Mucosa of descending colon (tissue), 3 donors: ENCODE results near the gene KCNAB2. TPM values are rescaled to one million over a fixed set of nuclear protein-coding genes. Genes with fewer than 3 reads are reported as not detected.

ENCODE experiments used
- ATAC-seq: fragments of 200-7000 bp; cut with Tn5 transposase; one replicate; pipeline ENCODE4 v1.9.1; 2020; ENCODE audit warnings: mild to moderate bottlenecking, moderate library complexity
- DNase-seq, 3 donors: peaks; one replicate each; pipeline ENCODE4 v3.0.0-alpha.2; 2020
- H3K36me3 ChIP-seq: fragments of 200-600 bp; one replicate; pipeline ENCODE4 v1.8.0; 2021; ENCODE audit warnings: low read depth, mild to moderate bottlenecking
- H3K4me1 ChIP-seq: fragments of 200-600 bp; one replicate; pipeline ENCODE4 v1.8.0; 2021; ENCODE audit warnings: low read depth, mild to moderate bottlenecking
- H3K4me3 ChIP-seq: fragments of 200-600 bp; one replicate; pipeline ENCODE4 v1.8.0; 2021; ENCODE audit warnings: mild to moderate bottlenecking
- H3K9me3 ChIP-seq: fragments of 200-600 bp; one replicate; pipeline ENCODE4 v1.8.0; 2021; ENCODE audit warnings: mild to moderate bottlenecking
- CTCF ChIP-seq: fragments of 200-600 bp; IDR thresholded peaks from one replicate; pipeline ENCODE4 v1.8.0; 2022; ENCODE audit warnings: antibody characterized with exemption, mild to moderate bottlenecking
- intact Hi-C, 2 donors: fragments of 100-400 bp; cut with DNase I in 1 of 2; cut with micrococcal nuclease in 1 of 2; formaldehyde crosslinking; loops; one replicate each; pipeline versions ENCODE4 v1.11.0 to v1.11.1; 2022; cut with DNase I, micrococcal nuclease
- total RNA-seq, 3 donors: library from RNA; stranded (reverse); fragmentation: NEBNext Ultra II Directional in 2 of 3; extraction: Animal tissue kit (Norgen Biotek cat#: 25700) in 2 of 3; gene quantifications; one replicate each; pipeline versions ENCODE4 v1.2.1 to v1.2.4, GENCODE V29; 2021 to 2023
- donor health status: DM: no; HTN: no; CAD: no; lungs with moderate emphysema.
- donor health status: DM: no; HTN: no; CAD: no.
- donor health status: DM: no; HTN: yes; CAD: no.

KCNAB2 gene
- total RNA-seq, 3 donors from 2014 or later: 6.9 to 15.7 (median 11.8) TPM

GRCh38 chr1:6142734-6143133 lies 97.0 kb downstream of the KCNAB2 start:
- no peaks in the 10 kb centered on the region for H3K9me3 ChIP-seq
- H3K4me3 ChIP-seq: no peak overlapping the region
- ATAC-seq (no peak), DNase-seq (no peak)
- no peak for TF ChIP-seq CTCF
- no peaks in the 10 kb centered on the region for H3K4me1 ChIP-seq
- no peaks in the 10 kb centered on the region for H3K36me3 ChIP-seq
- intact Hi-C loops: no loop called here

GRCh38 chr1:6143395-6143794 lies 97.7 kb downstream of the KCNAB2 start:
- no peak overlapping the region for H3K4me3 ChIP-seq
- ATAC-seq (no peak), DNase-seq (no peak)
- TF ChIP-seq CTCF: no peak
- intact Hi-C loops: no loop called here
- no peaks in the 10 kb centered on the region for H3K36me3 ChIP-seq
- H3K9me3 ChIP-seq: no peaks in the 10 kb centered on the region
- H3K4me1 ChIP-seq: no peaks in the 10 kb centered on the region

DNA sequence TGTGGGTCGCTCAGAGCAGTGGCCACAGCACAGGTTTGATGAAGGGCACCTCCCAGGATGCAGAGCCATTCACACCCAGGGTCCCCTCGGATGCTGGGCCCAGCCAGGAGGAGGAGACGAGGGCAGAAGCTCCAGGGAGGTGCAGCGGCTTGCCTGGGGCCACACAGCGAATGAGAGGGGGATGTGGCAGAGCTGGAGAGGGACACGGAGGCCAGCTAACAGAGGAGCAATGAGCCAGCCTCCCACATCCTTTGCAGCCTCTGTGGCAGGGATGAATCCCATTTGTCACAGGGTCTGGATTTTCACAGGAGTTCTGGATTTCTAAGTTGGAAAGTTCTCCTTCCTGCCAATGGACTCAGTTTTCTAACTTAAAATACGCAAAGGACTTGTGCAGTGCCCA lies 98.5 kb downstream of the KCNAB2 start:
- H3K36me3 ChIP-seq: no peaks in the 10 kb centered on the region
- DNase-seq (no peak), ATAC-seq (no peak)
- H3K4me3 ChIP-seq: no peak overlapping the region
- no peak for TF ChIP-seq CTCF
- intact Hi-C loops: no loop called here
- H3K4me1 ChIP-seq: peaks cover 3% of the 10 kb centered on the region
- no peaks in the 10 kb centered on the region for H3K9me3 ChIP-seq

- TF ChIP-seq CTCF: no peak
- peaks cover 3% of the 10 kb centered on the region for H3K4me1 ChIP-seq
- H3K9me3 ChIP-seq: no peaks in the 10 kb centered on the region
- intact Hi-C loops: no loop called here
- no peak overlapping the region for H3K4me3 ChIP-seq
- no peak for DNase-seq
- ATAC-seq: no peak
- no peaks in the 10 kb centered on the region for H3K36me3 ChIP-seq
Measured at GRCh38 chr1:6144647-6145395, 99.1 kb downstream of the KCNAB2 start.

- no peak for DNase-seq
- H3K9me3 ChIP-seq: no peaks in the 10 kb centered on the region
- H3K4me3 ChIP-seq: no peak overlapping the region
- ATAC-seq: no peak
- intact Hi-C loops: no loop called here
- TF ChIP-seq CTCF: no peak
- no peaks in the 10 kb centered on the region for H3K36me3 ChIP-seq
- H3K4me1 ChIP-seq: peaks cover 3% of the 10 kb centered on the region
Measured at GRCh38 chr1:6145396-6145750, 99.7 kb downstream of the KCNAB2 start.
